Activated T-cell treated with anti-CD3 and anti-CD28 coated beads, Interleukin-2, amount 50 U/mL, for 48 hours (primary cell): ENCODE data around the gene IPO8.

Source experiments
- DNase-seq, 2 experiments: peaks; one replicate each; pipeline ENCODE4 v3.0.0-alpha.2; 2020

The IPO8 gene

GRCh38 chr12:30695199-30696102 lies at the start of gene IPO8:
Gene IPO8 (minus strand): TSS chr12:30695869. CDS start chr12:30695647, 222 bp downstream.
- peak; percentile 89 for DNase-seq

GRCh38 chr12:30744321-30744720 lies 48.7 kb upstream of the IPO8 start:
- DNase-seq, result no peak

- DNase-seq, result no peak
Observed at GRCh38 chr12:30740274-30740673, 44.6 kb upstream of the IPO8 start.

GRCh38 chr12:30739020-30739419 lies 43.4 kb upstream of the IPO8 start:
- no peak for DNase-seq

GRCh38 chr12:30732954-30733637 lies 37.4 kb upstream of the IPO8 start:
- no peak for DNase-seq

GRCh38 chr12:30730011-30730410 lies 34.3 kb upstream of the IPO8 start:
- no peak for DNase-seq

GRCh38 chr12:30729547-30729946 lies 33.9 kb upstream of the IPO8 start:
- DNase-seq, result no peak

GRCh38 chr12:30726647-30727046 lies 31.0 kb upstream of the IPO8 start:
- no peak for DNase-seq

- no peak for DNase-seq
Observed at GRCh38 chr12:30725739-30726138, 30.1 kb upstream of the IPO8 start.

- DNase-seq, result no peak
Observed at GRCh38 chr12:30719060-30719459, 23.4 kb upstream of the IPO8 start.

GRCh38 chr12:30707613-30708342 lies 12.1 kb upstream of the IPO8 start:
- no peak for DNase-seq

- DNase-seq, result no peak
Observed at GRCh38 chr12:30706476-30706875, 10.8 kb upstream of the IPO8 start.

- DNase-seq, result no peak
Observed at GRCh38 chr12:30701056-30701455, 5.4 kb upstream of the IPO8 start.

GRCh38 chr12:30700216-30700900 lies 4.7 kb upstream of the IPO8 start:
- no peak for DNase-seq

GRCh38 chr12:30698346-30698745 lies 2.7 kb upstream of the IPO8 start:
- no peak for DNase-seq

GRCh38 chr12:30696943-30697342 lies 1.3 kb upstream of the IPO8 start:
- DNase-seq, result no peak

- peak in 1 of 2 experiments; percentile 19 for DNase-seq
Observed at GRCh38 chr12:30696486-30696885, 817 bp upstream of the IPO8 start.

GRCh38 chr12:30696103-30696408 lies 387 bp upstream of the IPO8 start:
- no peak for DNase-seq

GRCh38 chr12:30694412-30695198 lies 1.1 kb downstream of the IPO8 start:
- peak in 1 of 2 experiments; percentile 46 for DNase-seq

GRCh38 chr12:30692470-30692869 lies 3.2 kb downstream of the IPO8 start:
- no peak for DNase-seq

GRCh38 chr12:30691122-30691879 lies 4.4 kb downstream of the IPO8 start:
- no peak for DNase-seq
